Glutamatergic neuron (in vitro differentiated cells): ENCODE data around the gene C17orf75. TPM values are rescaled to one million over a fixed set of nuclear protein-coding genes. Genes with fewer than 3 reads are reported as not detected.

Source experiments
- DNase-seq: peaks from one replicate; pipeline ENCODE4 v3.0.0; 2022
- H3K27ac Mint-ChIP-seq: one replicate; pipeline ENCODE4 v1.8.0; 2020; ENCODE audit warnings: mild to moderate bottlenecking, mixed read lengths, inconsistent platforms; ENCODE audit not compliant: unreplicated experiment
- H3K27me3 Mint-ChIP-seq: one replicate; pipeline ENCODE4 v1.8.0; 2020; ENCODE audit warnings: mild to moderate bottlenecking, moderate library complexity, mixed read lengths, inconsistent platforms; ENCODE audit not compliant: unreplicated experiment
- H3K36me3 Mint-ChIP-seq: one replicate; pipeline ENCODE4 v1.8.0; 2020; ENCODE audit warnings: mild to moderate bottlenecking, mixed read lengths, inconsistent platforms; ENCODE audit not compliant: unreplicated experiment
- H3K4me1 Mint-ChIP-seq: one replicate; pipeline ENCODE4 v1.8.0; 2020; ENCODE audit warnings: mild to moderate bottlenecking, low read depth, mixed read lengths, inconsistent platforms; ENCODE audit not compliant: unreplicated experiment
- H3K4me3 Mint-ChIP-seq: one replicate; pipeline ENCODE4 v1.8.0; 2020; ENCODE audit warnings: mild to moderate bottlenecking, mixed read lengths, inconsistent platforms; ENCODE audit not compliant: unreplicated experiment
- H3K9me3 Mint-ChIP-seq: one replicate; pipeline ENCODE4 v1.8.0; 2020; ENCODE audit warnings: mild to moderate bottlenecking, moderate library complexity, mixed read lengths, inconsistent platforms; ENCODE audit not compliant: unreplicated experiment
- total RNA-seq: library from RNA; stranded (reverse); fragmentation: NEBNext Ultra II Directional; extraction: Animal tissue kit (Norgen Biotek cat#: 25700); gene quantifications from one replicate; pipeline ENCODE4 v1.2.1, GENCODE V29; 2021; ENCODE audit not compliant: unreplicated experiment
- TF ChIP-seq, protein P1 (sequence below): fragments of 200-600 bp; sonication (generic); IDR thresholded peaks from one replicate; pipeline ENCODE4 v1.5.0; 2021; ENCODE audit not compliant: partially characterized antibody, unreplicated experiment

C17orf75 gene
- total RNA-seq, 1 donor from 2014 or later, result 48.9 TPM

DNA sequence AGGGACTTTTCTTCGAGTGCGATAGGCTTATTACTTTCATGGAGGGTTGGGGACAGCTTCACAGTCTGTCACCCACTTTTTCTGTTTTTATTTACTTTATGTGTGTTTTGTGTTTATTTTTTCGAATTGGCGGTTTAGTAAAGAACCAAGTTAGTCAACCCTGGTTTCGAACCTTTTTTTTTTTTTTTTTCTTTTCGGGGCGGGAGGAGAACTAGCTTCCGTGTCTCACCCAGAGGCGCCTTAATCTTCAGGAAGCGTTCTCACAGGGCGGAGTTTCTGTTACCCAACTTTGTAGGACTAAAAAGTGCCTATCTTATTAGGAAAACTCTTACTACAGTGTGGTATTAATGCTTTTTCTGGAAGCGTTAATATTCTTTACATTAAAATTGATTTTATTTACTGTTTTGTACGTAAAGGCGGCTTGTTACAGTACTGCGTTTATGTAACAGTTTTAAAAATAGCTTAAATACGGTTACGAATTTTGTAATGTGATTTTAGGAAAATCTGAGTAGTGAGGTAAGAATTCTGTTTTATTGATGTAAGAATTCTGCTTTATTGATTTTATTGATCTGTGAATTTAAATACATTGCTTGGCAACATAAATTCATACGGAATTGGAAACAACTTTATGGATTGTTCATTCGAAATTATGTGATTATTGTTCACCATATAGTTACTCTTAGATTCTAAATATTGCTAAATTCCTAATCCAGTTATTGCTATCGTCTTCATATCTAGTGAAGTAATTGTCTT, 8.9 kb upstream of the C17orf75 start:
- Mint-ChIP-seq H3K27me3 (peaks cover 12% of the 10 kb centered on the region), H3K4me1 (peaks cover 14% of the 10 kb centered on the region), H3K27ac (peak overlapping the region; percentile 100), H3K36me3 (no peaks in the 10 kb centered on the region), H3K9me3 (peaks cover 12% of the 10 kb centered on the region), H3K4me3 (peak overlapping the region; percentile 100)
- no peak for DNase-seq
- TF ChIP-seq, protein P1, sequence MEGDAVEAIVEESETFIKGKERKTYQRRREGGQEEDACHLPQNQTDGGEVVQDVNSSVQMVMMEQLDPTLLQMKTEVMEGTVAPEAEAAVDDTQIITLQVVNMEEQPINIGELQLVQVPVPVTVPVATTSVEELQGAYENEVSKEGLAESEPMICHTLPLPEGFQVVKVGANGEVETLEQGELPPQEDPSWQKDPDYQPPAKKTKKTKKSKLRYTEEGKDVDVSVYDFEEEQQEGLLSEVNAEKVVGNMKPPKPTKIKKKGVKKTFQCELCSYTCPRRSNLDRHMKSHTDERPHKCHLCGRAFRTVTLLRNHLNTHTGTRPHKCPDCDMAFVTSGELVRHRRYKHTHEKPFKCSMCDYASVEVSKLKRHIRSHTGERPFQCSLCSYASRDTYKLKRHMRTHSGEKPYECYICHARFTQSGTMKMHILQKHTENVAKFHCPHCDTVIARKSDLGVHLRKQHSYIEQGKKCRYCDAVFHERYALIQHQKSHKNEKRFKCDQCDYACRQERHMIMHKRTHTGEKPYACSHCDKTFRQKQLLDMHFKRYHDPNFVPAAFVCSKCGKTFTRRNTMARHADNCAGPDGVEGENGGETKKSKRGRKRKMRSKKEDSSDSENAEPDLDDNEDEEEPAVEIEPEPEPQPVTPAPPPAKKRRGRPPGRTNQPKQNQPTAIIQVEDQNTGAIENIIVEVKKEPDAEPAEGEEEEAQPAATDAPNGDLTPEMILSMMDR, result no peak

- H3K4me1 Mint-ChIP-seq, result peaks cover 8% of the 10 kb centered on the region
- H3K4me3 Mint-ChIP-seq, result peak within 1 kb of the TSS; percentile 100
- peaks cover 12% of the 10 kb centered on the region for H3K9me3 Mint-ChIP-seq
- H3K27ac Mint-ChIP-seq, result peak within 1 kb of the TSS; percentile 100
- DNase-seq, result peak; percentile 93
- no peaks in the 10 kb centered on the region for H3K36me3 Mint-ChIP-seq
- TF ChIP-seq, protein P1, result no peak
- peaks cover 12% of the 10 kb centered on the region for H3K27me3 Mint-ChIP-seq
Measured at GRCh38 chr17:32349854-32350665, 8.1 kb upstream of the C17orf75 start, which contains the start of gene ZNF207. ZNF207 (plus strand) TSS chr17:32350157; CDS start chr17:32350286, 129 bp downstream.

DNA sequence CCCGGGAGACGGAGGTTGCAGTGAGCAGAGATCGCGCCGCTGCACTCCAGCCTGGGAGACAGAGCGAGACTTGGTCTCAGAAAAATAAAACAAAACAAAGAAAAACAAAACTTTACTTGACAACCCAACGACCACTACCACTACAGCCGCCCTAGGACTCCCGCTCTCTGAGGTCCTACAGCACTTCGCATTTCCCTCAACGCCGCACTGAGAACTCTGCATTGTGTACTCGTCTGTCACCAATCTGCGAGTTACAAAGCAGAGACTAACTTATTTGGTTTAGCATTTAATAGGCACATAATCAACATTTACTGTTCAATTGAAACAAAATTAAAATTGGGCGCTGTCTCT, 7.5 kb upstream of the C17orf75 start:
- Mint-ChIP-seq H3K27me3 (peaks cover 12% of the 10 kb centered on the region), H3K4me3 (peak overlapping the region; percentile 100), H3K9me3 (peaks cover 10% of the 10 kb centered on the region), H3K36me3 (no peaks in the 10 kb centered on the region), H3K4me1 (peaks cover 5% of the 10 kb centered on the region), H3K27ac (peak overlapping the region; percentile 100)
- no peak for DNase-seq
- TF ChIP-seq, protein P1, result no peak

DNA sequence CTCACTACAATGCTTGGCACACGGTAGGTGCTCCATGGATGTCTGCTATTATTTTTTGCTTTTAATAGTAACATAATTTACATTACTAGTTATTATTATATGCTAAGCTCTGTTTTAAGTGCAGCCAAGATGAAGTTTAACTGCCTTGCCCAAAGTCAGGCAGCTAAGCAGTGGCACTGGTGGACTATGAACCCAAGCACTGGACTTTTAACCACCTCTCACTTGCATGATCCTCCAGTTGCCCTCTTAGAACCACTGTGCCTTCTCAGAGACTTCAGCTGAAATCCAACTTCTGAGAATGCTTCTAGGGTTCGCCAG, 6.5 kb upstream of the C17orf75 start:
- no peak overlapping the region for H3K27ac Mint-ChIP-seq
- peaks cover 5% of the 10 kb centered on the region for H3K4me1 Mint-ChIP-seq
- TF ChIP-seq, protein P1, result no peak
- peaks cover 10% of the 10 kb centered on the region for H3K9me3 Mint-ChIP-seq
- DNase-seq, result no peak
- no peaks in the 10 kb centered on the region for H3K36me3 Mint-ChIP-seq
- H3K4me3 Mint-ChIP-seq, result no peak overlapping the region
- peaks cover 12% of the 10 kb centered on the region for H3K27me3 Mint-ChIP-seq
